HCT116 (cell line): ENCODE results near the gene HSD17B1. TPM values are rescaled to one million over a fixed set of nuclear protein-coding genes. Genes with fewer than 3 reads are reported as not detected.

ENCODE experiments used
- ATAC-seq: fragments of 200-7000 bp; cut with Tn5 transposase; 2 replicates; pipeline ENCODE4 v1.9.1; 2020; ENCODE audit warnings: mild to moderate bottlenecking, moderate library complexity
- BruUV-seq: library from RNA; stranded (reverse); fragments of 400-500 nt; replicated peaks from 2 replicates; lab custom pipeline; 2021; lab: Mats Ljungman, UMichigan
- CTCF ChIA-PET: fragments of 300-600 bp; sonication (Branson Sonifier 250); formaldehyde crosslinking; loops from one replicate; lab custom pipeline; 2021; ENCODE audit warnings: antibody characterized with exemption; lab: Charles Lee
- POLR2A ChIA-PET: fragments of 300-600, 350-600 bp; sonication (Branson Sonifier 250); formaldehyde crosslinking; loops from one replicate; lab custom pipeline; 2021; ENCODE audit warnings: antibody characterized with exemption; lab: Charles Lee
- RAD21 ChIA-PET, 2 experiments: fragments of 300-600 bp; sonication (Branson Sonifier 250); formaldehyde crosslinking; loops; one replicate each; lab custom pipeline; 2023; ENCODE audit warnings: low total read pairs in 2 of 2; ENCODE audit not compliant: uncharacterized antibody in 2 of 2, unreplicated experiment in 2 of 2, low non-redundant PET in 1 of 2; lab: Charles Lee
- DNase-seq: peaks from one replicate; pipeline ENCODE4 v3.0.0-alpha.2; 2010; ENCODE audit warnings: low read depth, low spot score
- H2AFZ ChIP-seq: fragments of 200-600 bp; shearing (Covaris generic), sonication (generic); 2 replicates; pipeline ENCODE4 v1.6.1; 2017; ENCODE audit warnings: low read depth, mixed run types, mixed read lengths, antibody characterized with exemption, low read length; ENCODE audit not compliant: poor library complexity, severe bottlenecking
- H3K27ac ChIP-seq: 2 replicates; pipeline ENCODE4 v1.5.1; 2012; ENCODE audit warnings: low read depth, low read length
- H3K27me3 ChIP-seq: fragments of 200-600 bp; sonication (generic); 2 replicates; pipeline ENCODE4 v1.6.1; 2016; ENCODE audit warnings: mixed run types, low read length, mixed read lengths; ENCODE audit not compliant: insufficient read depth
- H3K36me3 ChIP-seq, 2 experiments: fragments of 200-500 bp in 1 of 2; fragments of 200-600 bp in 1 of 2; sonication (Bioruptor generic) in 1 of 2; sonication (generic) in 1 of 2; 2 replicates each; pipeline versions ENCODE4 v1.5.1 to v1.6.1; 2014 to 2016; ENCODE audit warnings: low read length in 2 of 2, inconsistent platforms in 1 of 2, mixed read lengths in 1 of 2, mixed run types in 1 of 2; ENCODE audit not compliant: insufficient read depth in 2 of 2, control insufficient read depth in 1 of 2
- H3K4me1 ChIP-seq, 2 experiments: fragments of 200-600 bp in 1 of 2; sonication (generic) in 1 of 2; 2 replicates each; pipeline versions ENCODE4 v1.5.1 to v1.6.1; 2012 to 2017; ENCODE audit warnings: low read length in 2 of 2, inconsistent platforms in 1 of 2, mild to moderate bottlenecking in 1 of 2, mixed read lengths in 1 of 2, mixed run types in 1 of 2, moderate library complexity in 1 of 2; ENCODE audit not compliant: insufficient read depth in 2 of 2, control insufficient read depth in 1 of 2
- H3K4me2 ChIP-seq: fragments of 200-600 bp; sonication (generic); 2 replicates; pipeline ENCODE4 v1.6.1; 2017; ENCODE audit warnings: mixed run types, low read length, mixed read lengths
- H3K4me3 ChIP-seq, 2 experiments: fragments of 200-600 bp in 1 of 2; sonication (generic) in 1 of 2; replicated peaks in 1 of 2; 2 replicates each; pipeline ENCODE4 v1.5.1; 2011 to 2016; ENCODE audit warnings: low read length in 2 of 2, control low read depth in 1 of 2, low read depth in 1 of 2, mild to moderate bottlenecking in 1 of 2, mixed read lengths in 1 of 2, mixed run types in 1 of 2
- H3K79me2 ChIP-seq: fragments of 200-600 bp; sonication (generic); 2 replicates; pipeline ENCODE4 v1.6.1; 2017; ENCODE audit warnings: mild to moderate bottlenecking, mixed run types, low read length, moderate library complexity, mixed read lengths; ENCODE audit not compliant: insufficient read depth
- H3K9ac ChIP-seq: fragments of 200-600 bp; sonication (generic); 2 replicates; pipeline ENCODE4 v1.6.1; 2016; ENCODE audit warnings: low read length, mixed read lengths
- H3K9me2 ChIP-seq: fragments of 200-600 bp; sonication (generic), shearing (Covaris generic); 2 replicates; pipeline ENCODE4 v1.6.1; 2017; ENCODE audit warnings: mixed run types, mild to moderate bottlenecking, moderate library complexity; ENCODE audit not compliant: insufficient read depth
- H3K9me3 ChIP-seq, 2 experiments: fragments of 200-500 bp in 1 of 2; fragments of 200-600 bp in 1 of 2; sonication (Bioruptor generic) in 1 of 2; sonication (generic) in 1 of 2; 2 replicates each; pipeline ENCODE4 v1.6.1; 2014 to 2017; ENCODE audit warnings: low read length in 2 of 2, mixed read lengths in 2 of 2, inconsistent platforms in 1 of 2, low read depth in 1 of 2, mild to moderate bottlenecking in 1 of 2, mixed run types in 1 of 2, moderate library complexity in 1 of 2; ENCODE audit not compliant: control insufficient read depth in 1 of 2, insufficient read depth in 1 of 2
- H4K20me1 ChIP-seq: fragments of 200-600 bp; sonication (generic), shearing (Covaris generic); 2 replicates; pipeline ENCODE4 v1.6.1; 2017; ENCODE audit warnings: mixed run types, mild to moderate bottlenecking, moderate library complexity; ENCODE audit not compliant: insufficient read depth
- EGR1 ChIP-seq: IDR thresholded peaks from 2 replicates; pipeline ENCODE4 v1.6.1; 2012; ENCODE audit warnings: low read depth
- ELF1 ChIP-seq: IDR thresholded peaks from 2 replicates; pipeline ENCODE4 v1.6.1; 2012; ENCODE audit warnings: low read depth, borderline replicate concordance
- EZH2phosphoT487 ChIP-seq: fragments of 200-600 bp; IDR thresholded peaks from 2 replicates; pipeline ENCODE4 v1.6.1; 2018; ENCODE audit warnings: antibody characterized with exemption, borderline replicate concordance
- POLR2A ChIP-seq: IDR thresholded peaks from 2 replicates; pipeline ENCODE4 v1.7.0; 2011; ENCODE audit warnings: borderline replicate concordance; ENCODE audit not compliant: insufficient read depth, insufficient read length; ENCODE audit errors: extremely low read depth
- POLR2AphosphoS5 ChIP-seq: IDR thresholded peaks from 2 replicates; pipeline ENCODE4 v1.6.1; 2011; ENCODE audit warnings: mild to moderate bottlenecking, low read depth, low read length, moderate library complexity
- RAD21 ChIP-seq: IDR thresholded peaks from 2 replicates; pipeline ENCODE4 v1.6.1; 2012; ENCODE audit warnings: low read depth, mild to moderate bottlenecking
- SIN3A ChIP-seq: IDR thresholded peaks from 2 replicates; pipeline ENCODE4 v1.6.1; 2012; ENCODE audit warnings: low read depth
- SP1 ChIP-seq: IDR thresholded peaks from 2 replicates; pipeline ENCODE4 v1.6.1; 2012; ENCODE audit warnings: low read depth
- SRF ChIP-seq: IDR thresholded peaks from 2 replicates; pipeline ENCODE4 v1.6.1; 2012; ENCODE audit warnings: low read depth
- TCF7L2 ChIP-seq: IDR thresholded peaks from 2 replicates; pipeline ENCODE4 v1.7.0; 2011; ENCODE audit warnings: borderline replicate concordance, inconsistent platforms; ENCODE audit not compliant: insufficient read depth, insufficient read length; ENCODE audit errors: extremely low read depth
- YY1 ChIP-seq: IDR thresholded peaks from 2 replicates; pipeline ENCODE4 v1.6.1; 2011; ENCODE audit warnings: low read length, low read depth, moderate library complexity, mild to moderate bottlenecking; ENCODE audit not compliant: insufficient replicate concordance; ENCODE audit errors: extremely low read depth
- intact Hi-C: fragments of 100-400 bp; cut with micrococcal nuclease; formaldehyde crosslinking; loops from 2 replicates; pipeline ENCODE4 v1.10.0; 2022
- total RNA-seq: library from RNA; stranded (reverse); gene quantifications from one replicate; pipeline ENCODE4 v1.2.1, GENCODE V29; 2021; ENCODE audit not compliant: unreplicated experiment
- TF ChIP-seq, protein P1 (sequence below): IDR thresholded peaks from 2 replicates; pipeline ENCODE4 v1.6.1; 2012
- TF ChIP-seq, protein P2 (sequence below): IDR thresholded peaks from 2 replicates; pipeline ENCODE4 v1.6.1; 2012
- TF ChIP-seq, protein P3 (sequence below): IDR thresholded peaks from 2 replicates; pipeline ENCODE4 v1.6.1; 2012; ENCODE audit warnings: low read depth

HSD17B1 gene
- total RNA-seq, 1 experiment from 2014 or later = 1.4 TPM

DNA sequence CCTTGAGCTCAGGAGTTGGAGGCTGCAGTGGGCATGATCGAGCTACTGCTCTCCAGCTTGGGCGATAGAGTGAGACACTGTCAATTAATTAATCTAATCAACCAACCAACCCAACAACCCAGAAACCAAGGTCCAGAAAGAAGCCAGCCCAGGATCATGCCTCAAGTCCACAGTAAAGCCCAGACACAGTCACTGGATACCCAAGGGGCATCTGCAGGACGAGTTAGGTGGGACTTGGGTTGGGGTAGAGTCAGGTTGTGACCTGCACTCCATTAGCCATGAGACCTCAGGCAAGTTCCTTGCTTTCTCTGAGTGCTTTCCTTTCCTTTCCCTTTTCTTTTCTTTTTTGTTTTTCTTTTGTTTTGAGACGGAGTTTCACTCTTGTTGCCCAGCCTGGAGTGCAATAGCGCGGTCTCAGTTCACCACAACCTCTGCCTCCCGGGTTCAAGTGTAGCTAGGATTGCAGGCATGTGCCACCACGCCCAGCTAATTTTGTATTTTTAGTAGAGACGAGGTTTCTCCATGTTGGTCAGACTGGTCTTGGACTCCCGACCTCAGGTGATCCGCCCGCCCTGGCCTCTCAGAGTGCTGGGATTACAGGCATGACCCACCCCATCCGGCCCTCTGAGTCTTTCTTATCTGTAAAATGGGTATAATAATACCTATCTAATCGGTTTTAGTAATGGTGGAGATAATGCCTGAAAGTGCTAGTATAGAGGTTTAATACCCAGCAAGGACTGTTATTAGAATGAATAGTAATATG is 3.5 kb upstream of the HSD17B1 start:
- intact Hi-C loops = no loop called here
- H3K4me1 ChIP-seq = peaks cover 0 to 22% of the 10 kb centered on the region in 2 experiments; a peak in 2 of 4 replicates
- RAD21 ChIA-PET = no interaction called here
- H4K20me1 ChIP-seq = no peaks in the 10 kb centered on the region
- no peak overlapping the region for H3K27ac ChIP-seq
- ATAC-seq = no peak
- peaks cover 10% of the 10 kb centered on the region; the same call in 1 of the 2 replicates for H3K79me2 ChIP-seq
- BruUV-seq = no TSS peak
- CTCF ChIA-PET = interaction anchor here (1.0 to 1.7 kb wide), 4 partner anchors 12 to 214 kb away, joined by 3 to 7 read pairs (median 4); no protein-coding TSS in a partner anchor
- POLR2A ChIA-PET = no interaction called here
- no peak overlapping the region for H3K4me3 ChIP-seq
- no peak overlapping the region for H3K9ac ChIP-seq
- no peak overlapping the region for H2AFZ ChIP-seq
- no peaks in the 10 kb centered on the region for H3K36me3 ChIP-seq
- no peaks in the 10 kb centered on the region for H3K27me3 ChIP-seq
- H3K4me2 ChIP-seq = peak overlapping the region; percentile 70; the same call in 1 of the 2 replicates
- no peaks in the 10 kb centered on the region for H3K9me2 ChIP-seq
- H3K9me3 ChIP-seq = no peaks in the 10 kb centered on the region
- TF ChIP-seq YY1 (no peak), EZH2phosphoT487 (no peak), ELF1 (no peak), POLR2AphosphoS5 (no peak), SP1 (no peak), SIN3A (no peak), EGR1 (no peak), POLR2A (no peak), SRF (no peak), TCF7L2 (no peak), RAD21 (no peak)
- TF ChIP-seq, protein P1, sequence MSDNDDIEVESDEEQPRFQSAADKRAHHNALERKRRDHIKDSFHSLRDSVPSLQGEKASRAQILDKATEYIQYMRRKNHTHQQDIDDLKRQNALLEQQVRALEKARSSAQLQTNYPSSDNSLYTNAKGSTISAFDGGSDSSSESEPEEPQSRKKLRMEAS = no peak
- TF ChIP-seq, protein P2, sequence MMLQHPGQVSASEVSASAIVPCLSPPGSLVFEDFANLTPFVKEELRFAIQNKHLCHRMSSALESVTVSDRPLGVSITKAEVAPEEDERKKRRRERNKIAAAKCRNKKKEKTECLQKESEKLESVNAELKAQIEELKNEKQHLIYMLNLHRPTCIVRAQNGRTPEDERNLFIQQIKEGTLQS = no peak
- TF ChIP-seq, protein P3, sequence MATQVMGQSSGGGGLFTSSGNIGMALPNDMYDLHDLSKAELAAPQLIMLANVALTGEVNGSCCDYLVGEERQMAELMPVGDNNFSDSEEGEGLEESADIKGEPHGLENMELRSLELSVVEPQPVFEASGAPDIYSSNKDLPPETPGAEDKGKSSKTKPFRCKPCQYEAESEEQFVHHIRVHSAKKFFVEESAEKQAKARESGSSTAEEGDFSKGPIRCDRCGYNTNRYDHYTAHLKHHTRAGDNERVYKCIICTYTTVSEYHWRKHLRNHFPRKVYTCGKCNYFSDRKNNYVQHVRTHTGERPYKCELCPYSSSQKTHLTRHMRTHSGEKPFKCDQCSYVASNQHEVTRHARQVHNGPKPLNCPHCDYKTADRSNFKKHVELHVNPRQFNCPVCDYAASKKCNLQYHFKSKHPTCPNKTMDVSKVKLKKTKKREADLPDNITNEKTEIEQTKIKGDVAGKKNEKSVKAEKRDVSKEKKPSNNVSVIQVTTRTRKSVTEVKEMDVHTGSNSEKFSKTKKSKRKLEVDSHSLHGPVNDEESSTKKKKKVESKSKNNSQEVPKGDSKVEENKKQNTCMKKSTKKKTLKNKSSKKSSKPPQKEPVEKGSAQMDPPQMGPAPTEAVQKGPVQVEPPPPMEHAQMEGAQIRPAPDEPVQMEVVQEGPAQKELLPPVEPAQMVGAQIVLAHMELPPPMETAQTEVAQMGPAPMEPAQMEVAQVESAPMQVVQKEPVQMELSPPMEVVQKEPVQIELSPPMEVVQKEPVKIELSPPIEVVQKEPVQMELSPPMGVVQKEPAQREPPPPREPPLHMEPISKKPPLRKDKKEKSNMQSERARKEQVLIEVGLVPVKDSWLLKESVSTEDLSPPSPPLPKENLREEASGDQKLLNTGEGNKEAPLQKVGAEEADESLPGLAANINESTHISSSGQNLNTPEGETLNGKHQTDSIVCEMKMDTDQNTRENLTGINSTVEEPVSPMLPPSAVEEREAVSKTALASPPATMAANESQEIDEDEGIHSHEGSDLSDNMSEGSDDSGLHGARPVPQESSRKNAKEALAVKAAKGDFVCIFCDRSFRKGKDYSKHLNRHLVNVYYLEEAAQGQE = no peak
- DNase-seq = no peak
